Activated T-helper 17 cell treated with anti-CD3 and anti-CD28 coated beads, Interleukin-2, amount 50 U/mL, for 72 hours (primary cell): ENCODE results near the gene GFOD2. TPM values are rescaled to one million over a fixed set of nuclear protein-coding genes. Genes with fewer than 3 reads are reported as not detected.

Source experiments
- ATAC-seq: fragments of 150-1000 bp; cut with Tn5 transposase; replicated peaks from 2 replicates; pipeline ENCODE4 v1.10.0; 2021; ENCODE audit warnings: mild to moderate bottlenecking, moderate library complexity
- H3K27ac Mint-ChIP-seq: one replicate; pipeline ENCODE4 v1.8.0; 2022; ENCODE audit warnings: mixed read lengths
- H3K27me3 Mint-ChIP-seq: one replicate; pipeline ENCODE4 v1.8.0; 2022; ENCODE audit warnings: mixed read lengths
- H3K36me3 Mint-ChIP-seq: one replicate; pipeline ENCODE4 v1.8.0; 2022; ENCODE audit warnings: low read depth, mild to moderate bottlenecking, mixed read lengths
- H3K4me1 Mint-ChIP-seq: one replicate; pipeline ENCODE4 v1.8.0; 2022; ENCODE audit warnings: mixed read lengths
- H3K4me3 Mint-ChIP-seq: one replicate; pipeline ENCODE4 v1.8.0; 2022; ENCODE audit warnings: mild to moderate bottlenecking, mixed read lengths
- H3K9me3 Mint-ChIP-seq: one replicate; pipeline ENCODE4 v1.8.0; 2022; ENCODE audit warnings: mixed read lengths
- total RNA-seq, 2 donors: library from RNA; stranded (reverse); gene quantifications; one replicate each; pipeline ENCODE4 v1.2.3, GENCODE V29; 2022

The GFOD2 gene
- total RNA-seq, 2 donors from 2014 or later = 13.8 to 20.9 TPM

GRCh38 chr16:67666559-67667452, 52.3 kb downstream of the GFOD2 start, which contains the start of the genes C16orf86 and ENKD1:
Gene C16orf86, plus strand, starts transcription at chr16:67666814. Its CDS starts 157 bp downstream, at chr16:67666971.
Gene ENKD1, minus strand, starts transcription at chr16:67666750. Its CDS starts 308 bp downstream, at chr16:67666442.
- ATAC-seq = peak; percentile 83
- Mint-ChIP-seq H3K4me1 (peaks cover 14% of the 10 kb centered on the region), H3K4me3 (peak within 1 kb of the TSS; percentile 77), H3K27ac (peak within 1 kb of the TSS; percentile 73), H3K27me3 (no peaks in the 10 kb centered on the region), H3K9me3 (no peaks in the 10 kb centered on the region), H3K36me3 (no peaks in the 10 kb centered on the region)

- H3K27ac Mint-ChIP-seq = peak overlapping the region; percentile 73
- H3K36me3 Mint-ChIP-seq = no peaks in the 10 kb centered on the region
- H3K9me3 Mint-ChIP-seq = no peaks in the 10 kb centered on the region
- peaks cover 14% of the 10 kb centered on the region for H3K4me1 Mint-ChIP-seq
- H3K27me3 Mint-ChIP-seq = no peaks in the 10 kb centered on the region
- H3K4me3 Mint-ChIP-seq = peak overlapping the region; percentile 77
- peak; percentile 25 for ATAC-seq
Observed at GRCh38 chr16:67666032-67666551, 53.0 kb downstream of the GFOD2 start.

- Mint-ChIP-seq H3K4me1 (peaks cover 14% of the 10 kb centered on the region), H3K27ac (peak overlapping the region; percentile 73), H3K9me3 (no peaks in the 10 kb centered on the region), H3K36me3 (peaks cover 2% of the 10 kb centered on the region), H3K27me3 (no peaks in the 10 kb centered on the region), H3K4me3 (peak overlapping the region; percentile 77)
- ATAC-seq = no peak
Observed at GRCh38 chr16:67665598-67665997, 53.5 kb downstream of the GFOD2 start.

GRCh38 chr16:67664871-67665270, 54.2 kb downstream of the GFOD2 start:
- H3K27ac Mint-ChIP-seq = no peak overlapping the region
- no peaks in the 10 kb centered on the region for H3K27me3 Mint-ChIP-seq
- no peak for ATAC-seq
- H3K4me3 Mint-ChIP-seq = no peak overlapping the region
- peaks cover 13% of the 10 kb centered on the region for H3K4me1 Mint-ChIP-seq
- H3K9me3 Mint-ChIP-seq = no peaks in the 10 kb centered on the region
- H3K36me3 Mint-ChIP-seq = peaks cover 6% of the 10 kb centered on the region

- Mint-ChIP-seq H3K4me3 (no peak overlapping the region), H3K36me3 (peaks cover 12% of the 10 kb centered on the region), H3K9me3 (no peaks in the 10 kb centered on the region), H3K27ac (peak overlapping the region; percentile 6), H3K27me3 (no peaks in the 10 kb centered on the region), H3K4me1 (peaks cover 9% of the 10 kb centered on the region)
- no peak for ATAC-seq
Observed at GRCh38 chr16:67664258-67664657, 54.9 kb downstream of the GFOD2 start.

GRCh38 chr16:67663877-67664222, 55.3 kb downstream of the GFOD2 start:
- Mint-ChIP-seq H3K9me3 (no peaks in the 10 kb centered on the region), H3K27ac (peak overlapping the region; percentile 6), H3K4me1 (peaks cover 9% of the 10 kb centered on the region), H3K4me3 (no peak overlapping the region), H3K36me3 (peaks cover 16% of the 10 kb centered on the region), H3K27me3 (no peaks in the 10 kb centered on the region)
- ATAC-seq = no peak

GRCh38 chr16:67663151-67663876, 55.8 kb downstream of the GFOD2 start:
- no peak overlapping the region for H3K27ac Mint-ChIP-seq
- H3K4me1 Mint-ChIP-seq = peaks cover 9% of the 10 kb centered on the region
- no peaks in the 10 kb centered on the region for H3K9me3 Mint-ChIP-seq
- ATAC-seq = no peak
- no peaks in the 10 kb centered on the region for H3K27me3 Mint-ChIP-seq
- H3K36me3 Mint-ChIP-seq = peaks cover 22% of the 10 kb centered on the region
- H3K4me3 Mint-ChIP-seq = no peak overlapping the region

GRCh38 chr16:67662653-67663010, 56.5 kb downstream of the GFOD2 start:
- no peaks in the 10 kb centered on the region for H3K27me3 Mint-ChIP-seq

GRCh38 chr16:67661886-67662652, 57.0 kb downstream of the GFOD2 start:
- Mint-ChIP-seq H3K4me1 (peaks cover 9% of the 10 kb centered on the region), H3K4me3 (peak overlapping the region; percentile 93), H3K27ac (no peak overlapping the region), H3K9me3 (no peaks in the 10 kb centered on the region), H3K27me3 (no peaks in the 10 kb centered on the region), H3K36me3 (peaks cover 33% of the 10 kb centered on the region)
- ATAC-seq = no peak

More at GRCh38 chr16:67662653-67663010, 56.5 kb downstream of the GFOD2 start:
- Mint-ChIP-seq H3K4me1 (peaks cover 9% of the 10 kb centered on the region), H3K36me3 (peaks cover 28% of the 10 kb centered on the region), H3K27ac (no peak overlapping the region), H3K9me3 (no peaks in the 10 kb centered on the region), H3K4me3 (no peak overlapping the region)
- no peak for ATAC-seq

GRCh38 chr16:67661101-67661761, 57.9 kb downstream of the GFOD2 start:
- Mint-ChIP-seq H3K27ac (peak overlapping the region; percentile 93), H3K4me3 (peak overlapping the region; percentile 93), H3K36me3 (peaks cover 33% of the 10 kb centered on the region), H3K27me3 (no peaks in the 10 kb centered on the region), H3K9me3 (no peaks in the 10 kb centered on the region), H3K4me1 (peaks cover 9% of the 10 kb centered on the region)
- no peak for ATAC-seq

- Mint-ChIP-seq H3K36me3 (peaks cover 39% of the 10 kb centered on the region), H3K27me3 (no peaks in the 10 kb centered on the region), H3K27ac (peak within 1 kb of the TSS; percentile 93), H3K4me1 (peaks cover 9% of the 10 kb centered on the region), H3K9me3 (no peaks in the 10 kb centered on the region), H3K4me3 (peak within 1 kb of the TSS; percentile 93)
- ATAC-seq = peak; percentile 92
Observed at GRCh38 chr16:67660564-67661028, 58.5 kb downstream of the GFOD2 start, which contains the start of gene PARD6A. Gene PARD6A, plus strand, starts transcription at chr16:67660960. Its CDS starts 79 bp downstream, at chr16:67661039.

- H3K9me3 Mint-ChIP-seq = no peaks in the 10 kb centered on the region
- H3K27ac Mint-ChIP-seq = peak within 1 kb of the TSS; percentile 93
- peak; percentile 66 for ATAC-seq
- H3K27me3 Mint-ChIP-seq = no peaks in the 10 kb centered on the region
- peaks cover 5% of the 10 kb centered on the region for H3K4me1 Mint-ChIP-seq
- peaks cover 45% of the 10 kb centered on the region for H3K36me3 Mint-ChIP-seq
- H3K4me3 Mint-ChIP-seq = peak within 1 kb of the TSS; percentile 93
Observed at GRCh38 chr16:67659675-67660563, 59.2 kb downstream of the GFOD2 start, which contains the start of gene ACD. Gene ACD, minus strand, starts transcription at chr16:67660260. Its CDS starts 40 bp downstream, at chr16:67660220.
